GM03348 (cell line): Measurements from ENCODE around the gene CCDC127.

ENCODE experiments used
- DNase-seq: peaks from one replicate; pipeline ENCODE4 v3.0.0; 2012; ENCODE audit warnings: low spot score

Gene CCDC127

GRCh38 chr5:157126-157715, 60.7 kb downstream of the CCDC127 start:
- no peak for DNase-seq

DNA sequence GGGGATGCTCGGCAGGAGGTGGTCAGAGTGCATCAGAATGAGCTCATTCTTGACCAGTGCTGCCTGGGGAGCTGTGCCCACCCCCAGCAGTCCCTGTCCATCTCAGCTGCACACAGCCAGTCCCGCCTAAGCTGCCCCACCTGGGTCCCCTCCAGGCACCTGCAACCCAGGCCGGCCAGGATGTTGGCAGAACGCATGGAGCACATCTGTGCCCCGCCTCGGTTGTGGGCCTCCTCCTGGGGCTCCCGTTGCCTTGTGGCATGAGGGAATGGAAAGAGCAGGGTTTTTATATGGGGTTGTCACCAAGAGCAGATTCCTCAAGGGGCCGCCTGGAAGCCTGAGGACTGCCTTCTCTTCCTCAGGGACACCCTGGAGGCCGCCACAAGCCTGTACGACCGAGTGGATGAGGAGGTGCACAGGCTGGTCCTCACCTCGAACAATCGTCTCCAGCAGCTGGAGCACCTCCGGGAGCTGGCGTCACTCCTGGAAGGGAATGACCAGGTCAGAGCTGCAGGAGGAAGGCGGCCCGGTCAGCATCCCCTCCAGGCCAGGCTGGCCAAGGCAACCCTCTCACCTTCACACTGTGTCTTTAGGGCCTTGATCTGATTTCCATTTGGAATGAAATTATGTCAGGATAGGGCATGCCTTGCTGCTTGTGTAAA, 61.4 kb downstream of the CCDC127 start:
- DNase-seq = no peak

- DNase-seq = no peak
These were observed 62.1 kb downstream of the CCDC127 start for GRCh38 chr5:155651-156410.

GRCh38 chr5:154826-155225, 63.1 kb downstream of the CCDC127 start:
- no peak for DNase-seq

DNA sequence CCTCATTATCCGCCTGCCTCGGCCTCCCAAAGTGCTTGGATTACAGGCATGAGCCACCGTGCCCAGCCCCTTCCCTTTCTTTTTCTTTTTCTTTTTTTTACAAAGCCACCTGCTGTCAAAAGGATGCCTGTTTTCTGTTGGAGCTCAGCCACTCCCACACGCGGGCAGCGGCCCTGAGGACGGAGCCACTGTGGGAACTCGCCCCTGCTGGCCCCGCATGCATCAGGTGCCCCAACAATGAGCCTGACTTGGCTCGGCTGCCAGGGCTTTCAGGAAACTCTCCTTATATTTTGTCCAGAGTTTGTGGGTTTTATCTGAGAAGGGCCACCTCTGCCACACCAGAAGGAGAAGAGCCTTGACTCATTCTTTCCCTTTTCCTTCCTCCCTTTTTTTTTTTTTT, 63.7 kb downstream of the CCDC127 start:
- no peak for DNase-seq

- DNase-seq = no peak
These were observed 64.7 kb downstream of the CCDC127 start for GRCh38 chr5:153256-153655.

DNA sequence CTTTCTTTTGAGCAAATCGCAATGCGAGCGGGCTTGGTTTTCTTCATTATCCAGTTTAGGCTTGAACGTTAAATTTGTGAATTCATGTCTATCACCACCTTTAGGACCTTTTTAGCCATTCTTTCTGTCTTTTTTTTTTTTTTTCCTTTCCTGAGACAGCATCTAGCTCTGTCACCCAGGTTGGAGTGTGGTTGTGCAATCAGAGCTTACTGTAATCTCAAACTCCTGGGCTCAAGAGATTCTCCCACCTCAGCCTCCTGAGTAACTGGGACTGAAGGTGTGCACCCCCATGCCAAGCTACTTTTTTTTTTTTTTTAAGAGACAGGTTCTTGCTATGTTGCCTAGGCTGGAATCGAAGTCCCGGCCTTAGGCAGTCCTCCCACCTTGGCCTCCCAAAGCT, 65.9 kb downstream of the CCDC127 start:
- DNase-seq = no peak

GRCh38 chr5:150746-151145, 67.2 kb downstream of the CCDC127 start:
- DNase-seq = no peak

- DNase-seq = no peak
These were observed 68.0 kb downstream of the CCDC127 start for GRCh38 chr5:149745-150485.

GRCh38 chr5:147751-148150, 70.2 kb downstream of the CCDC127 start:
- no peak for DNase-seq
